ENCODE data around the gene DOCK7. TPM values are rescaled to one million over a fixed set of nuclear protein-coding genes. Genes with fewer than 3 reads are reported as not detected.

DOCK7 gene
- total RNA-seq, 1 experiment from 2014 or later = 57.2 TPM

GRCh38 chr1:62493656-62494055, 194.5 kb downstream of the DOCK7 start:
- no peak for DNase-seq (ENCODE audit: low read depth, low spot score)
- no TSS peak for BruUV-seq (replicated peaks)

GRCh38 chr1:62492521-62492920, 195.7 kb downstream of the DOCK7 start:
- H3K27ac ChIP-seq (ENCODE audit: low read length) = no peak overlapping the region
- no peaks in the 10 kb centered on the region for H3K27me3 ChIP-seq (ENCODE audit: control insufficient read depth, insufficient read depth, low read length)
- in situ Hi-C loops (cut with HindIII; ENCODE audit: low pct_unique_long_range_greater_than_20kb, low sequenced_read_pairs) (no loop called here), intact Hi-C loops (cut with micrococcal nuclease; ENCODE audit: unreplicated experiment) (no loop called here)
- DNase-seq (ENCODE audit: low read depth, low spot score) (no peak), ATAC-seq (no peak)
- POLR2A ChIA-PET = interaction anchor here (0.6 kb wide), 1 partner anchor 254 kb away, joined by 3 read pairs; no protein-coding TSS in a partner anchor
- no peaks in the 10 kb centered on the region for H3K9me3 ChIP-seq (ENCODE audit: control insufficient read depth, insufficient read depth, low read depth, low read length)
- TF ChIP-seq SIN3A (IDR thresholded peaks at IDR 0.05; ENCODE audit: borderline replicate concordance, insufficient read depth, low read depth, low read length) = no peak
- no peak for TF ChIP-seq CTCF (IDR thresholded peaks at IDR 0.05)
- no peak for TF ChIP-seq TCF7L2 (IDR thresholded peaks at IDR 0.05; ENCODE audit: low read depth, low read length)
- H3K4me3 ChIP-seq (ENCODE audit: low read depth in 2 of 2, low read length in 2 of 2) = no peak overlapping the region
- BruUV-seq (replicated peaks) = no TSS peak
- CTCF ChIA-PET = no interaction called here
- H3K36me3 ChIP-seq (ENCODE audit: control insufficient read depth, insufficient read depth, low read length) = peaks cover 2% of the 10 kb centered on the region
- H3K4me1 ChIP-seq (ENCODE audit: control insufficient read depth, insufficient read depth, low read length) = no peaks in the 10 kb centered on the region

More at GRCh38 chr1:62493656-62494055, 194.5 kb downstream of the DOCK7 start:
- no peaks in the 10 kb centered on the region for H3K27me3 ChIP-seq (ENCODE audit: control insufficient read depth, insufficient read depth, low read length)
- intact Hi-C loops (cut with micrococcal nuclease; ENCODE audit: unreplicated experiment) (no loop called here), in situ Hi-C loops (cut with HindIII; ENCODE audit: low pct_unique_long_range_greater_than_20kb, low sequenced_read_pairs) (no loop called here)
- ATAC-seq = no peak
- H3K4me1 ChIP-seq (ENCODE audit: control insufficient read depth, insufficient read depth, low read length) = no peaks in the 10 kb centered on the region
- H3K27ac ChIP-seq (ENCODE audit: low read length) = no peak overlapping the region
- CTCF ChIA-PET = no interaction called here
- H3K9me3 ChIP-seq (ENCODE audit: control insufficient read depth, insufficient read depth, low read depth, low read length) = no peaks in the 10 kb centered on the region
- POLR2A ChIA-PET = no interaction called here
- TF ChIP-seq SIN3A (IDR thresholded peaks at IDR 0.05; ENCODE audit: borderline replicate concordance, insufficient read depth, low read depth, low read length) (no peak), CTCF (IDR thresholded peaks at IDR 0.05) (no peak), REST (IDR thresholded peaks at IDR 0.05; ENCODE audit: insufficient read depth in 1 of 2, low read depth in 2 of 2, low read length in 1 of 2) (no peak), POLR2AphosphoS5 (IDR thresholded peaks at IDR 0.05; ENCODE audit: low read depth, low read length) (no peak), TCF7L2 (IDR thresholded peaks at IDR 0.05; ENCODE audit: low read depth, low read length) (no peak)
- peaks cover 2% of the 10 kb centered on the region; the same call in 1 of the 2 replicates for H3K36me3 ChIP-seq (ENCODE audit: control insufficient read depth, insufficient read depth, low read length)
- no peak overlapping the region for H3K4me3 ChIP-seq (ENCODE audit: low read depth in 2 of 2, low read length in 2 of 2)
